Esophagus (tissue), 2 donors: Measurements from ENCODE around the gene LHCGR. TPM values are rescaled to one million over a fixed set of nuclear protein-coding genes. Genes with fewer than 3 reads are reported as not detected.

ENCODE experiments used
- H3K27ac ChIP-seq, 2 donors: one replicate each; pipeline ENCODE4 v1.5.1; 2013; ENCODE audit warnings: low read depth in 2 of 2, mild to moderate bottlenecking in 2 of 2, inconsistent platforms in 1 of 2, low read length in 1 of 2, moderate library complexity in 1 of 2
- H3K27me3 ChIP-seq, 2 donors: one replicate each; pipeline ENCODE4 v1.6.1; 2013; ENCODE audit warnings: low read length in 2 of 2, control low read depth in 1 of 2, mild to moderate bottlenecking in 1 of 2; ENCODE audit not compliant: insufficient read depth in 2 of 2, control insufficient read depth in 1 of 2
- H3K36me3 ChIP-seq, 2 donors: one replicate each; pipeline ENCODE4 v1.6.1; 2013; ENCODE audit warnings: low read length in 1 of 2; ENCODE audit not compliant: control insufficient read depth in 2 of 2, insufficient read depth in 2 of 2
- H3K4me1 ChIP-seq, 2 donors: one replicate each; pipeline ENCODE4 v1.6.1; 2013; ENCODE audit warnings: low read length in 1 of 2; ENCODE audit not compliant: control insufficient read depth in 2 of 2, insufficient read depth in 2 of 2
- H3K4me3 ChIP-seq, 2 donors: one replicate each; pipeline ENCODE4 v1.5.1; 2013; ENCODE audit warnings: low read length in 2 of 2, mild to moderate bottlenecking in 2 of 2, low read depth in 1 of 2, moderate library complexity in 1 of 2
- H3K9me3 ChIP-seq, 2 donors: one replicate each; pipeline ENCODE4 v1.6.1; 2013; ENCODE audit warnings: mild to moderate bottlenecking in 2 of 2, low read depth in 1 of 2, low read length in 1 of 2, moderate library complexity in 1 of 2; ENCODE audit not compliant: control insufficient read depth in 2 of 2, insufficient read depth in 1 of 2
- WGBS, 2 donors: extraction: QIAGEN DNeasy Blood & Tissue Kit; methylation state at CpG; one replicate each; pipeline ENCODE4 v1.1.7; 2013; 5-methylcytosine and 5-hydroxymethylcytosine counted together
- polyA plus RNA-seq, 2 donors: library from polyadenylated mRNA; stranded (reverse); fragments of 200-250 nt; gene quantifications; one replicate each; pipeline ENCODE4 v1.2.3, GENCODE V29; 2013
- donor health status: healthy with polysubstance abuse.
- donor health status: Bipolar disorder and iron deficiency.

The LHCGR gene
- polyA plus RNA-seq, 2 donors, result 0.59 to 1.1 TPM

- Histone ChIP-seq H3K36me3 (no peaks in the 10 kb centered on the region), H3K27ac (no peak overlapping the region), H3K9me3 (no peaks in the 10 kb centered on the region), H3K27me3 (no peaks in the 10 kb centered on the region), H3K4me1 (no peaks in the 10 kb centered on the region), H3K4me3 (no peak overlapping the region)
- 73 to 87% methylated on average over 2 of the region's 2 CpGs for WGBS, 2 donors
These were observed 27.2 kb downstream of the LHCGR start for GRCh38 chr2:48728295-48728694.

DNA sequence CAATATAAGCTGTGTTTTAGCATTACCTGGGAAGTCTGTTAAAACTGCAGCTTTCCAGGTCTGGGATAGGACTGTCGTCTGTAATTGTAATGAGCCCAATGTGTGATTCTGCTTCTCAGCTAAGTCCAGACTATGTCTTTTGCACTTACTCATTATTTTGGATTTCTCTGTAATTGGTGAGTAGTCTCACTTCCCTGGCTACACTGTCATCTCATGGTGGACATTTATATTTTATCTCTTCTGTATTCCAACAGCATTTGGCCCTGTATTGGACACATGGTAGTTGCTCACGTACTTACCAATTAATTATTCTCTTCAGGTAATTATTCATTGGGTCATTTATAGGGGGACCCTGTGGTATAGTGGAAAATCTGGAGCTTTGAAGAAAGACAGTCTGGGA, 28.0 kb downstream of the LHCGR start:
- Histone ChIP-seq H3K27ac (no peak overlapping the region), H3K9me3 (no peaks in the 10 kb centered on the region), H3K4me3 (no peak overlapping the region), H3K4me1 (no peaks in the 10 kb centered on the region), H3K36me3 (no peaks in the 10 kb centered on the region), H3K27me3 (no peaks in the 10 kb centered on the region)
- 70 to 77% methylated on average over 2 of the region's 2 CpGs for WGBS, 2 donors

GRCh38 chr2:48725696-48726494, 29.6 kb downstream of the LHCGR start:
- no peak overlapping the region for H3K27ac ChIP-seq
- WGBS, 2 donors, result 71 to 72% methylated on average over 7 of the region's 7 CpGs
- no peaks in the 10 kb centered on the region for H3K36me3 ChIP-seq
- no peaks in the 10 kb centered on the region for H3K9me3 ChIP-seq
- H3K4me3 ChIP-seq, result no peak overlapping the region
- no peaks in the 10 kb centered on the region for H3K4me1 ChIP-seq
- no peaks in the 10 kb centered on the region for H3K27me3 ChIP-seq

- Histone ChIP-seq H3K27ac (no peak overlapping the region), H3K4me1 (no peaks in the 10 kb centered on the region), H3K9me3 (no peaks in the 10 kb centered on the region), H3K4me3 (no peak overlapping the region), H3K36me3 (no peaks in the 10 kb centered on the region), H3K27me3 (no peaks in the 10 kb centered on the region)
- 61 to 62% methylated on average over 2 of the region's 2 CpGs for WGBS, 2 donors
These were observed 31.2 kb downstream of the LHCGR start for GRCh38 chr2:48724278-48724677.

GRCh38 chr2:48723129-48723528, 32.4 kb downstream of the LHCGR start:
- Histone ChIP-seq H3K4me3 (no peak overlapping the region), H3K36me3 (no peaks in the 10 kb centered on the region), H3K27ac (no peak overlapping the region), H3K27me3 (no peaks in the 10 kb centered on the region), H3K4me1 (no peaks in the 10 kb centered on the region), H3K9me3 (no peaks in the 10 kb centered on the region)

DNA sequence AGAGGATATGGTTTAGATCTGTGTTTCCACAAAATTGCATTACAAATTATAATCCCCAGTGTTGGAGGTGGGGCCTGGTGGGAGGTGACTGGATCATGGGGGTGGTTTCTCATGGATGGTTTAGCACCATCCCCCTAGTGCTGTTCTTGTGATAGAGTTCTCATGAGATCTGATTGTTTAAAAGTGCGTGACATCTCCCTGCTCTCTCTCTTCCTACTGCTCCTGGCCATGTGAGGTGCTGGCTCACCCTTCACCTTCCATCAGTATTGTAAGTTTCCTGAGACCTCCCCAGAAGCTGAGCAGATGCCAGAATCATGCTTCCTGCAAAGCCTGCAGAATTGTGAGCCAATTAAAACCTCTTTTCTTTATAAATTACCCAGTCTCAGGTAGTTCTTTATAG, 33.1 kb downstream of the LHCGR start:
- Histone ChIP-seq H3K4me3 (no peak overlapping the region), H3K27me3 (no peaks in the 10 kb centered on the region), H3K9me3 (no peaks in the 10 kb centered on the region), H3K4me1 (no peaks in the 10 kb centered on the region), H3K27ac (no peak overlapping the region), H3K36me3 (no peaks in the 10 kb centered on the region)
- 83 to 86% methylated on average over 1 of the region's 1 CpG for WGBS, 2 donors

- Histone ChIP-seq H3K9me3 (no peaks in the 10 kb centered on the region), H3K4me3 (no peak overlapping the region), H3K27me3 (no peaks in the 10 kb centered on the region), H3K4me1 (no peaks in the 10 kb centered on the region), H3K36me3 (no peaks in the 10 kb centered on the region), H3K27ac (no peak overlapping the region)
- WGBS, 2 donors, result 74 to 83% methylated on average over 2 of the region's 2 CpGs
These were observed 34.4 kb downstream of the LHCGR start for GRCh38 chr2:48721158-48721557.

DNA sequence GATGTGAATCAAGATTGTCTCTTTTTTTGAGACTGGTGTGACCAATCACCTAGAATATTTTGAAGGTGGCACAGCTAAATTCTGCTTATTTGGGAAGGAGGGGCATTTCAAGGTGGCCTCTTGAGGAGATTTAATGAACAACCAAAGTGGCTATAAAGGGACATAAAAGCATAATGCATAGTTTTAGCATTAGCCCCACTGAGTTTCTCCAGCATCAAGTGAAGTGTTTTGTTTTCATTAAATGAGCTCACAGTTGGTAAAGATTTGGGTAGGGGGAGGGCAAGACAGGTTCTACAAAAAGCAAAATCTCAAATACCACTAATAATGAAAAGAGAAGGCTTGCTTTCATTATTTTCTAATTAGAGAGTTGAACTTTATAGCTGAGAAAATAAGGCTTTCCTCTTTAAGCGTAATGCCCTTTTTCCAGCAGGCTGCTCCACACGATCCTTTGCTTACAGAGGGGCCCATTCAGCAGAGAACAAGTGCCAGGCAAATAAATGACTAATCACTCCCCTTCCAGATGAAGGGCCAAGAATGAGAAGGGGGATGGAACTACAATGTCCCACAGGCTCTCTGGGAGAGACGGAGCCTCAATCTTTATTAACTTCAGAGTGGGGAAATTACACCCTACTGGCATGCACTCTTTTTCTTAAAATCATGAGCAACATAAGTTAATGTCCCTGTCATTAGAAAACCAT, 35.9 kb downstream of the LHCGR start:
- Histone ChIP-seq H3K27ac (no peak overlapping the region), H3K4me3 (no peak overlapping the region), H3K9me3 (no peaks in the 10 kb centered on the region), H3K27me3 (no peaks in the 10 kb centered on the region), H3K36me3 (no peaks in the 10 kb centered on the region), H3K4me1 (no peaks in the 10 kb centered on the region)
- WGBS, 2 donors, result 47 to 61% methylated on average over 3 of the region's 3 CpGs

- no peak overlapping the region for H3K27ac ChIP-seq
- no peaks in the 10 kb centered on the region for H3K36me3 ChIP-seq
- H3K4me1 ChIP-seq, result no peaks in the 10 kb centered on the region
- 68 to 70% methylated on average over 3 of the region's 3 CpGs for WGBS, 2 donors
- no peaks in the 10 kb centered on the region for H3K9me3 ChIP-seq
- no peaks in the 10 kb centered on the region for H3K27me3 ChIP-seq
- H3K4me3 ChIP-seq, result no peak overlapping the region
These were observed 37.7 kb downstream of the LHCGR start for GRCh38 chr2:48717846-48718245.

DNA sequence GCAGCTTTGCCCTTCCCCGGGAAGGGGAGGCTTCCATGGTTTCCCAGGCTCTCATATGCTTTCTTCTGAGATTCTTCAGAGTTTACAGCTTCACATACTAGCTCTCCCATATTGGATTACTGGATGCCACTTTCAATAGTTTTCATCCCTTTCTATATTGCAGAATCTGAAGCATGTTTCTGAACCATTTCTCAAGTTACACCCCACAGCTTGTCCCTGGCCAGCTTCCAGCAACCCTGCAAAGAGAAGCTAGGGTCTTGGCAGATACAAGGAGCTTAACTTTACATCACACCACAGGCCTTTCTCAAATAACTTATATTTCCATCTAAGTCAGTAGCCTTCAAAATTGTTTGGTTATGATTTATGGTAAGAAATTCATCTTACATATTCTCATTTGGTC, 39.6 kb downstream of the LHCGR start:
- Histone ChIP-seq H3K9me3 (no peaks in the 10 kb centered on the region), H3K27me3 (no peaks in the 10 kb centered on the region), H3K36me3 (no peaks in the 10 kb centered on the region), H3K4me3 (no peak overlapping the region), H3K27ac (peak overlapping the region in 1 of 2 donors; percentile 70), H3K4me1 (no peaks in the 10 kb centered on the region)
- 61 to 73% methylated on average over 1 of the region's 1 CpG for WGBS, 2 donors
